ENCODE results near the gene SEC23A. TPM values are rescaled to one million over a fixed set of nuclear protein-coding genes. Genes with fewer than 3 reads are reported as not detected.

SEC23A gene
- total and polyA plus RNA-seq, 4 donors = 36.5 to 169 (median 52.1) TPM

- TF ChIP-seq EGR1 (IDR thresholded peaks at IDR 0.05; ENCODE audit: low read depth in 2 of 2) (no peak), YY1 (IDR thresholded peaks at IDR 0.05) (no peak), CTCF (IDR thresholded peaks at IDR 0.05; ENCODE audit: low read depth, low read length, missing input control) (no peak), MAX (IDR thresholded peaks at IDR 0.05) (no peak), HNF4G (IDR thresholded peaks at IDR 0.05) (no peak), HNF4A (conservative IDR thresholded peaks at IDR 0.05) (no peak), NR2F2 (IDR thresholded peaks at IDR 0.05) (no peak), FOXA1 (IDR thresholded peaks at IDR 0.05) (no peak), JUND (IDR thresholded peaks at IDR 0.05) (no peak), ATF3 (IDR thresholded peaks at IDR 0.05) (no peak), ZBTB33 (IDR thresholded peaks at IDR 0.05) (no peak), TAF1 (conservative IDR thresholded peaks at IDR 0.05) (no peak)
- Histone ChIP-seq H3K36me3 (ENCODE audit: control insufficient read depth in 4 of 4, insufficient read depth in 3 of 4, low read depth in 1 of 4, low read length in 3 of 4) (no peaks in the 10 kb centered on the region), H3K27ac (ENCODE audit: low read depth in 1 of 2, low read length in 2 of 2) (no peak overlapping the region), H3K9ac (ENCODE audit: low read depth in 1 of 2, low read length in 2 of 2) (no peak overlapping the region), H3K27me3 (ENCODE audit: control insufficient read depth in 4 of 4, insufficient read depth in 4 of 4, low read length in 3 of 4) (no peaks in the 10 kb centered on the region), H3K4me3 (ENCODE audit: low read depth in 1 of 3, low read length in 3 of 3) (no peak overlapping the region), H3K4me1 (ENCODE audit: control insufficient read depth in 4 of 4, insufficient read depth in 4 of 4, low read length in 3 of 4) (peaks cover 0 to 12% (median 6%) of the 10 kb centered on the region in 4 donors), H3K9me3 (ENCODE audit: control insufficient read depth in 4 of 4, low read length in 3 of 4) (no peaks in the 10 kb centered on the region)
- 83% methylated on average over 12 of the region's 12 CpGs for WGBS
- no peak for DNase-seq (ENCODE audit: low spot score)
Measured at GRCh38 chr14:39109893-39110715, 7.1 kb upstream of the SEC23A start.

GRCh38 chr14:39108791-39109190, 5.8 kb upstream of the SEC23A start:
- Histone ChIP-seq H3K36me3 (ENCODE audit: control insufficient read depth in 4 of 4, insufficient read depth in 3 of 4, low read depth in 1 of 4, low read length in 3 of 4) (no peaks in the 10 kb centered on the region), H3K9me3 (ENCODE audit: control insufficient read depth in 4 of 4, low read length in 3 of 4) (no peaks in the 10 kb centered on the region), H3K4me1 (ENCODE audit: control insufficient read depth in 4 of 4, insufficient read depth in 4 of 4, low read length in 3 of 4) (peaks cover 2 to 7% (median 3%) of the 10 kb centered on the region in 4 donors), H3K27ac (ENCODE audit: low read depth in 1 of 2, low read length in 2 of 2) (no peak overlapping the region), H3K9ac (ENCODE audit: low read depth in 1 of 2, low read length in 2 of 2) (no peak overlapping the region), H3K4me3 (ENCODE audit: low read depth in 1 of 3, low read length in 3 of 3) (no peak overlapping the region), H3K27me3 (ENCODE audit: control insufficient read depth in 4 of 4, insufficient read depth in 4 of 4, low read length in 3 of 4) (no peaks in the 10 kb centered on the region)
- 88% methylated on average over 3 of the region's 3 CpGs for WGBS
- DNase-seq (ENCODE audit: low spot score) = no peak
- TF ChIP-seq RAD21 (IDR thresholded peaks at IDR 0.05) (no peak), ZBTB33 (IDR thresholded peaks at IDR 0.05) (no peak), RXRA (IDR thresholded peaks at IDR 0.05) (no peak)

Data from liver (tissue), 9 donors.